Subcutaneous adipose tissue (tissue), 4 donors: ENCODE results near the gene CCBE1. TPM values are rescaled to one million over a fixed set of nuclear protein-coding genes. Genes with fewer than 3 reads are reported as not detected.

Experiments
- CTCF ChIP-seq: fragments of 450-650 bp; IDR thresholded peaks from one replicate; pipeline ENCODE4 v1.5.1; 2016; ENCODE audit warnings: low read depth, mild to moderate bottlenecking, control low read depth, antibody characterized with exemption, moderate library complexity
- total RNA-seq, 4 donors: library from RNA; depleted of rRNA; stranded (reverse); fragments of >200 nt; gene quantifications; one replicate each; pipeline ENCODE4 v1.1.0, GENCODE V29; 2016

Gene CCBE1
- total RNA-seq, 4 donors from 2014 or later: 2.6 to 12.4 (median 6.1) TPM

GRCh38 chr18:59616501-59616900 is 80.7 kb downstream of the CCBE1 start:
- no peak for TF ChIP-seq CTCF

GRCh38 chr18:59613903-59614302 is 83.3 kb downstream of the CCBE1 start:
- TF ChIP-seq CTCF: no peak

- TF ChIP-seq CTCF: no peak
These were observed 84.8 kb downstream of the CCBE1 start for GRCh38 chr18:59612381-59612780.

GRCh38 chr18:59610546-59611140 is 86.6 kb downstream of the CCBE1 start:
- no peak for TF ChIP-seq CTCF

- no peak for TF ChIP-seq CTCF
These were observed 87.6 kb downstream of the CCBE1 start for GRCh38 chr18:59609654-59610053.

GRCh38 chr18:59607471-59607870 is 89.8 kb downstream of the CCBE1 start:
- no peak for TF ChIP-seq CTCF

GRCh38 chr18:59607078-59607379 is 90.2 kb downstream of the CCBE1 start:
- TF ChIP-seq CTCF: no peak
